ENCODE measurements around the gene PREPL.
"Not testable (repeated sequence)": the region's sequence is repeated elsewhere in the genome, so short reads cannot be mapped to it uniquely, and the experiment has no call there.

DNA sequence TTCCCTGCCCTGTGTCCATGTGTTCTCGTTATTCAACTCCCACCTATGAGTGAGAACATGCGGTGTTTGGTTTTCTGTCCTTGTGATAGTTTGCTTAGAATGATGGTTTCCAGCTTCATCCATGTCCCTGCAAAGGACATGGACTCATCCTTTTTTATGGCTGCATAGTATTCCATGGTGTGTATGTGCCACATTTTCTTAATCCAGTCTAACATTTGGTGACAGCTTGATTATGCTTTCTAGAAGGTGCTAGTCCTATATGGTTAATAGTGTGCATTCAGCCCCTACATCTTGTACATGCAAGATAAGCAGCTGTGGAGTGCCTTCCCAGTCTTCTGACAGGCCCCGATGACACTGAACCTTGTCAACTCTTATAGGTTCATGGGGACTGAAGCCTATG is 57.5 kb downstream of the PREPL start:
- TF ChIP-seq, protein P1, sequence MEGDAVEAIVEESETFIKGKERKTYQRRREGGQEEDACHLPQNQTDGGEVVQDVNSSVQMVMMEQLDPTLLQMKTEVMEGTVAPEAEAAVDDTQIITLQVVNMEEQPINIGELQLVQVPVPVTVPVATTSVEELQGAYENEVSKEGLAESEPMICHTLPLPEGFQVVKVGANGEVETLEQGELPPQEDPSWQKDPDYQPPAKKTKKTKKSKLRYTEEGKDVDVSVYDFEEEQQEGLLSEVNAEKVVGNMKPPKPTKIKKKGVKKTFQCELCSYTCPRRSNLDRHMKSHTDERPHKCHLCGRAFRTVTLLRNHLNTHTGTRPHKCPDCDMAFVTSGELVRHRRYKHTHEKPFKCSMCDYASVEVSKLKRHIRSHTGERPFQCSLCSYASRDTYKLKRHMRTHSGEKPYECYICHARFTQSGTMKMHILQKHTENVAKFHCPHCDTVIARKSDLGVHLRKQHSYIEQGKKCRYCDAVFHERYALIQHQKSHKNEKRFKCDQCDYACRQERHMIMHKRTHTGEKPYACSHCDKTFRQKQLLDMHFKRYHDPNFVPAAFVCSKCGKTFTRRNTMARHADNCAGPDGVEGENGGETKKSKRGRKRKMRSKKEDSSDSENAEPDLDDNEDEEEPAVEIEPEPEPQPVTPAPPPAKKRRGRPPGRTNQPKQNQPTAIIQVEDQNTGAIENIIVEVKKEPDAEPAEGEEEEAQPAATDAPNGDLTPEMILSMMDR (conservative IDR thresholded peaks at IDR 0.05; ENCODE audit: low read depth, low read length), result not testable (repeated sequence)
- TF ChIP-seq POLR2A (IDR thresholded peaks at IDR 0.05; ENCODE audit: low read depth, low read length); RFX5 (IDR thresholded peaks at IDR 0.05; ENCODE audit: low read depth, low read length); CHD1 (IDR thresholded peaks at IDR 0.05; ENCODE audit: low read depth, low read length); RAD21 (IDR thresholded peaks at IDR 0.05; ENCODE audit: low read length); SMC3 (IDR thresholded peaks at IDR 0.05; ENCODE audit: low read depth, low read length): not testable (repeated sequence)
- TF ChIP-seq, protein P2, sequence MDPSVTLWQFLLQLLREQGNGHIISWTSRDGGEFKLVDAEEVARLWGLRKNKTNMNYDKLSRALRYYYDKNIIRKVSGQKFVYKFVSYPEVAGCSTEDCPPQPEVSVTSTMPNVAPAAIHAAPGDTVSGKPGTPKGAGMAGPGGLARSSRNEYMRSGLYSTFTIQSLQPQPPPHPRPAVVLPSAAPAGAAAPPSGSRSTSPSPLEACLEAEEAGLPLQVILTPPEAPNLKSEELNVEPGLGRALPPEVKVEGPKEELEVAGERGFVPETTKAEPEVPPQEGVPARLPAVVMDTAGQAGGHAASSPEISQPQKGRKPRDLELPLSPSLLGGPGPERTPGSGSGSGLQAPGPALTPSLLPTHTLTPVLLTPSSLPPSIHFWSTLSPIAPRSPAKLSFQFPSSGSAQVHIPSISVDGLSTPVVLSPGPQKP (IDR thresholded peaks at IDR 0.05; ENCODE audit: borderline replicate concordance, low read depth, low read length), result not testable (repeated sequence)
- TF ChIP-seq, protein P3, sequence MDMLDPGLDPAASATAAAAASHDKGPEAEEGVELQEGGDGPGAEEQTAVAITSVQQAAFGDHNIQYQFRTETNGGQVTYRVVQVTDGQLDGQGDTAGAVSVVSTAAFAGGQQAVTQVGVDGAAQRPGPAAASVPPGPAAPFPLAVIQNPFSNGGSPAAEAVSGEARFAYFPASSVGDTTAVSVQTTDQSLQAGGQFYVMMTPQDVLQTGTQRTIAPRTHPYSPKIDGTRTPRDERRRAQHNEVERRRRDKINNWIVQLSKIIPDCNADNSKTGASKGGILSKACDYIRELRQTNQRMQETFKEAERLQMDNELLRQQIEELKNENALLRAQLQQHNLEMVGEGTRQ (IDR thresholded peaks at IDR 0.05; ENCODE audit: low read depth, low read length), result not testable (repeated sequence)

All from IMR-90 (cell line).